ENCODE data around the gene PNRC1. TPM values are rescaled to one million over a fixed set of nuclear protein-coding genes. Genes with fewer than 3 reads are reported as not detected.

PNRC1 gene
- total RNA-seq, 6 donors from 2014 or later = 96.4 to 238 (median 167) TPM

GRCh38 chr6:89073014-89073620, 7.4 kb upstream of the PNRC1 start:
- Histone ChIP-seq H3K9me3 (no peaks in the 10 kb centered on the region), H3K36me3 (no peaks in the 10 kb centered on the region), H3K4me3 (no peak overlapping the region), H3K27ac (peak overlapping the region in 2 of 4 donors; percentile 23 to 51), H3K4me1 (peaks cover 0 to 5% (median 0%) of the 10 kb centered on the region in 4 donors), H3K27me3 (no peaks in the 10 kb centered on the region)
- 43 to 57% methylated on average over 4 of the region's 4 CpGs for WGBS, 2 donors
- TF ChIP-seq POLR2AphosphoS5 (IDR thresholded peaks at IDR 0.05) (no peak), POLR2A (IDR thresholded peaks at IDR 0.05) (peak in 1 of 4 donors; percentile 26)
- DNase-seq (no peak), ATAC-seq (ENCODE audit: low FRiP score in 2 of 2) (peak; percentile 72 to 79)

DNA sequence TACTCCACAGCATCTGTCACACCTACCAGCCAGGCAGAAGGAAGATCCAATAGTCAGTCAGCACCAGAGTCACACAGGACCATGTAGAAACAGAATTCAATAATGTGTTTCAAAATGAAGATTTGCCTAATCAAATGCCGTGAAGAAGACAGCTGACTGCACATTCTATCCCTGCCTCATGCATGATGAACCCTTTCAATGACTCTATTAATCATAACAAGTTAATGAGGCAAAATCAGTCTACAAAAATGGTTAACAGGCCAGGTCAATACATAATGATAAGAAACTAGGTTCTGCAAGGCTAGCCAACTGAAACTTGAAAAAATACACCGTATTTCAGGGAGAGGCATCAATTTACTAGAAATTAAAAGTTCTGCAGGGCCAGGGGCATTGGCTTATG, 6.7 kb upstream of the PNRC1 start:
- peaks cover 0 to 5% (median 3%) of the 10 kb centered on the region in 4 donors for H3K4me1 ChIP-seq
- 79 to 80% methylated on average over 2 of the region's 2 CpGs for WGBS, 2 donors
- TF ChIP-seq EP300 (IDR thresholded peaks at IDR 0.05) (no peak), POLR2A (IDR thresholded peaks at IDR 0.05) (no peak), POLR2AphosphoS5 (IDR thresholded peaks at IDR 0.05) (no peak)
- TF ChIP-seq, protein P1, sequence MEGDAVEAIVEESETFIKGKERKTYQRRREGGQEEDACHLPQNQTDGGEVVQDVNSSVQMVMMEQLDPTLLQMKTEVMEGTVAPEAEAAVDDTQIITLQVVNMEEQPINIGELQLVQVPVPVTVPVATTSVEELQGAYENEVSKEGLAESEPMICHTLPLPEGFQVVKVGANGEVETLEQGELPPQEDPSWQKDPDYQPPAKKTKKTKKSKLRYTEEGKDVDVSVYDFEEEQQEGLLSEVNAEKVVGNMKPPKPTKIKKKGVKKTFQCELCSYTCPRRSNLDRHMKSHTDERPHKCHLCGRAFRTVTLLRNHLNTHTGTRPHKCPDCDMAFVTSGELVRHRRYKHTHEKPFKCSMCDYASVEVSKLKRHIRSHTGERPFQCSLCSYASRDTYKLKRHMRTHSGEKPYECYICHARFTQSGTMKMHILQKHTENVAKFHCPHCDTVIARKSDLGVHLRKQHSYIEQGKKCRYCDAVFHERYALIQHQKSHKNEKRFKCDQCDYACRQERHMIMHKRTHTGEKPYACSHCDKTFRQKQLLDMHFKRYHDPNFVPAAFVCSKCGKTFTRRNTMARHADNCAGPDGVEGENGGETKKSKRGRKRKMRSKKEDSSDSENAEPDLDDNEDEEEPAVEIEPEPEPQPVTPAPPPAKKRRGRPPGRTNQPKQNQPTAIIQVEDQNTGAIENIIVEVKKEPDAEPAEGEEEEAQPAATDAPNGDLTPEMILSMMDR (IDR thresholded peaks at IDR 0.05) = no peak
- H3K4me3 ChIP-seq = no peak overlapping the region
- no peaks in the 10 kb centered on the region for H3K9me3 ChIP-seq
- no peak for DNase-seq
- ATAC-seq (ENCODE audit: low FRiP score in 2 of 2) = no peak
- H3K36me3 ChIP-seq = no peaks in the 10 kb centered on the region
- H3K27ac ChIP-seq = peak overlapping the region in 1 of 4 donors; percentile 51
- no peaks in the 10 kb centered on the region for H3K27me3 ChIP-seq

- no peak for TF ChIP-seq EP300 (IDR thresholded peaks at IDR 0.05)
- TF ChIP-seq POLR2AphosphoS5 (IDR thresholded peaks at IDR 0.05) = no peak
- TF ChIP-seq POLR2A (IDR thresholded peaks at IDR 0.05) = peak in 3 of 4 donors; percentile 19 to 64 (median 37)
- TF ChIP-seq, protein P1 (IDR thresholded peaks at IDR 0.05) = no peak
- Histone ChIP-seq H3K27ac (peak overlapping the region; percentile 98 to 100 (median 100)), H3K27me3 (no peaks in the 10 kb centered on the region), H3K9me3 (no peaks in the 10 kb centered on the region), H3K4me1 (peaks cover 17 to 22% (median 18%) of the 10 kb centered on the region in 4 donors), H3K36me3 (peaks cover 3 to 18% (median 10%) of the 10 kb centered on the region in 4 donors), H3K4me3 (peak overlapping the region; percentile 2 to 96 (median 88))
- DNase-seq (peak in 1 of 2 donors; percentile 63), ATAC-seq (ENCODE audit: low FRiP score in 2 of 2) (peak in 1 of 2 donors; percentile 22)
- 0 to 1% methylated on average over 20 of the region's 20 CpGs for WGBS, 2 donors
Observed at GRCh38 chr6:89079511-89080234, 878 bp upstream of the PNRC1 start.

DNA sequence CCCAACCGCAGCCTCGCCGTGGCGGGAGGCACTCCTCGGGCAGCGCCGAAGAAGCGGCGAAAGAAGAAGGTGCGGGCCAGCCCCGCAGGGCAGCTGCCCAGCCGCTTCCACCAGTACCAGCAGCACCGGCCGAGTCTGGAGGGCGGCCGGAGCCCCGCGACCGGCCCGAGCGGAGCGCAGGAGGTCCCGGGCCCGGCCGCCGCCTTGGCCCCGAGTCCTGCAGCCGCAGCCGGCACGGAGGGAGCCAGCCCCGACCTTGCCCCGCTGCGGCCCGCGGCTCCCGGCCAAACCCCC, 525 bp downstream of the PNRC1 start:
- no peaks in the 10 kb centered on the region for H3K9me3 ChIP-seq
- peak overlapping the region; percentile 98 to 100 (median 100) for H3K27ac ChIP-seq
- DNase-seq (peak in 1 of 2 donors; percentile 93), ATAC-seq (ENCODE audit: low FRiP score in 2 of 2) (peak in 1 of 2 donors; percentile 41)
- no peaks in the 10 kb centered on the region for H3K27me3 ChIP-seq
- WGBS, 2 donors = 0% methylated on average over 32 of the region's 36 CpGs; no CpG with 5 or more reads in 1 of the 2 donors
- TF ChIP-seq, protein P1 (IDR thresholded peaks at IDR 0.05) = no peak
- TF ChIP-seq EP300 (IDR thresholded peaks at IDR 0.05) = no peak
- no peak for TF ChIP-seq POLR2AphosphoS5 (IDR thresholded peaks at IDR 0.05)
- TF ChIP-seq POLR2A (IDR thresholded peaks at IDR 0.05) = no peak
- peak overlapping the region; percentile 57 to 96 (median 88) for H3K4me3 ChIP-seq
- H3K36me3 ChIP-seq = peaks cover 14 to 32% (median 18%) of the 10 kb centered on the region in 4 donors
- H3K4me1 ChIP-seq = peaks cover 26 to 31% (median 28%) of the 10 kb centered on the region in 4 donors
